GM12865 (cell line): ENCODE results near the gene VPS9D1.
A peak's percentile ranks its signal among the peaks of the same experiment; 100 is the strongest.

Source experiments
- DNase-seq: peaks from one replicate; pipeline ENCODE4 v3.0.0; 2010; ENCODE audit warnings: low read depth
- H3K4me3 ChIP-seq: 2 replicates; pipeline ENCODE4 v1.5.1; 2011; ENCODE audit warnings: mild to moderate bottlenecking, low read depth, low read length, control low read depth
- TF ChIP-seq, protein P1 (sequence below): IDR thresholded peaks from 2 replicates; pipeline ENCODE4 v1.5.1; 2011; ENCODE audit warnings: low read length, control low read depth, low read depth, inconsistent platforms; ENCODE audit not compliant: insufficient read depth; ENCODE audit errors: missing control alignments

VPS9D1 gene

DNA sequence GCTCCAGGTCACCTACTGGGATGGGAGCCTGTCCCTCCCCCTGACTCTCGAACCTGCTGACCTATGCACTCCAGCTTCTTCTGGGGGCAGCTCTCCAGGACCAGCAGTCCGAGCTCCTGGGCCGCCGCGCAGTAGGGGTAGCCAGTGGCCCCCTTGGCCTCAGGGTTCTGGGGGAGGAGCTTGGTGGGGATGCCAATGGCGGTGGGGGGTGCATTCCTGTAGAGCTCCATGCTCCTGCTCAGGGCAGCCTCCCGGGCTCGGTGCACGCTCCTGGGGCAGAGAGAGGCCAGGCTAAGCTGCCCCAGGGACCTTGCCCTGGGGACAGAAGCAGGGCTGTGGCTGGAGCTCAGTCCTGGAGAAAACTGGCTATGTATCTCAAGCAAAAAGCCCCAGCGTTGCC is 11.5 kb downstream of the VPS9D1 start:
- TF ChIP-seq, protein P1, sequence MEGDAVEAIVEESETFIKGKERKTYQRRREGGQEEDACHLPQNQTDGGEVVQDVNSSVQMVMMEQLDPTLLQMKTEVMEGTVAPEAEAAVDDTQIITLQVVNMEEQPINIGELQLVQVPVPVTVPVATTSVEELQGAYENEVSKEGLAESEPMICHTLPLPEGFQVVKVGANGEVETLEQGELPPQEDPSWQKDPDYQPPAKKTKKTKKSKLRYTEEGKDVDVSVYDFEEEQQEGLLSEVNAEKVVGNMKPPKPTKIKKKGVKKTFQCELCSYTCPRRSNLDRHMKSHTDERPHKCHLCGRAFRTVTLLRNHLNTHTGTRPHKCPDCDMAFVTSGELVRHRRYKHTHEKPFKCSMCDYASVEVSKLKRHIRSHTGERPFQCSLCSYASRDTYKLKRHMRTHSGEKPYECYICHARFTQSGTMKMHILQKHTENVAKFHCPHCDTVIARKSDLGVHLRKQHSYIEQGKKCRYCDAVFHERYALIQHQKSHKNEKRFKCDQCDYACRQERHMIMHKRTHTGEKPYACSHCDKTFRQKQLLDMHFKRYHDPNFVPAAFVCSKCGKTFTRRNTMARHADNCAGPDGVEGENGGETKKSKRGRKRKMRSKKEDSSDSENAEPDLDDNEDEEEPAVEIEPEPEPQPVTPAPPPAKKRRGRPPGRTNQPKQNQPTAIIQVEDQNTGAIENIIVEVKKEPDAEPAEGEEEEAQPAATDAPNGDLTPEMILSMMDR = no peak
- DNase-seq = no peak
- H3K4me3 ChIP-seq = no peak overlapping the region

DNA sequence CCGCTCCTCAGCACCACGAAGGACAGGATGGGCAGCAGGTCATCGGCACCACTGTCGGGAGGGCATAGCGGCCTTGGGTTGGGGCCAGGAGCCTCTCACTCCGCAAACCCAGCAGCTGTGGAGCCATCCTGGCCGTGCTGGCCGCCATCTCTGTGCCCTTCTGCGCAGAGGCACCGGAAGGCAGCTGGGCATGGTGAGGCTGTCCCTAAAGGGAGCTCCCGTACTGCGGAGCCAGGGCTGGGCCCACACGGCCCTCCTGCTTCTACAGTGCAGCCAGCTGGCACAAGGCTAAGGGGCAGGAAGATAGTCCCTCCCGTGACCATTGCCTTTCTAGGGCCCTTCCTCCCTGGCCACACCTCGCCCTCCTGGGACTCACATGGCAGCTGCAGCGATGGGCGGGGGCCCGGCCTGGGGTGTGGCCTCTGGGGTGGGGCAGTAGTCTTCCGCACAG is 12.2 kb downstream of the VPS9D1 start:
- H3K4me3 ChIP-seq = no peak overlapping the region
- TF ChIP-seq, protein P1 = no peak
- no peak for DNase-seq

DNA sequence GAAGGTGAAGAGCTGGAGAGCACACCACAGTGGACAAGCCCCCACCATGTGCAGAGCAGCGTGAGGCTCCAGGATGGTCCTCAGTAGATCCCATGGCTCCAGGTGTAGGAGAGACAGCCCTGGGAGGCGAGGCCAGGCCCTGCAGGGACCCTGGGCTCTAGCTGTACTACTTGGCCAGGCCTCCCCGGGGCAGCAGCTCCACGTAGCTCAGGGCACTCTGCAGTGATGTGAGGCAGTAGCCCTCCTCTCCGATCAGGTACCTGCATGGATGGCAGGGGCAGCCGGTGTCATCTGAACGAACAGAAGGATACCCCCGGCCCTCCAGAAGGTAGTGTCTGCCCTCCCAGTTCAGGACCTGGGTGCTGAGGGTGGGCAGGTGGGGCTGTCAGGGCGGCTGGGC is 13.0 kb downstream of the VPS9D1 start:
- peak; percentile 9 for DNase-seq

DNA sequence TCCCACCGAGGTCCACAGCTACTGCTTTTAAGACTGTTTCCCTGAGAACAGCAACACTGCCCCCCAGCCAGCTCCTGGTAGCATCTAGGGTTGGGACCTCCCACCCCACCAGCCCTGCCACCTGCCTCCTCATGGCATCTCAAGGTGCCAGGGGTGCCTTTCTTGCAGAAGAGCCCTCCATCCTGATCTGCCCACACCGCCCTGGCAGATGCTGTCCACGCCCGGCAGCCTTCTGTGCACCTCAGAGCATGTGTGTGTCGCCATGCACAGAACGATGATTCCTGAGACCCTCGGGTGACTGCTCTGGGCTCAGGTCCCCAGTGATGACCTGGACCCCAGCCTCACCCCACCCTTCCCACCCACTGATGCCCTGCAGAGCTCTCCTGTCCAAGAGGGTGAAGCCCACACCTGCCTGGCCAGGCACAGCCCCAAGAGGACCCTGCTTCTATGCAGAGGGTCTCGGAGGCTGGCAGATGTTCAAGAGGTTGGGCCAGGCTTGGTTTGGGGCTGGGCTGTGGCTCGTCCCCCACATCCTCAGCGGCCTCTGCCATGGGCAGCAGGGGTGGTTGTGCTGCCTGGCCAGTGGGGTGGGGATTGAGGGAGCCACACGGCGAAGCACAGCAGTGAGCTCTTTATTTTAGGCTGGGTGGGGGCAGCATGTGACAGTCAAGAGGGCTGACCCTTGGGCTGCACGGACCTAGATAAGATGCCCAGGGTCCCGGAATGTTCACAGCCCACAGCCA is 14.0 kb downstream of the VPS9D1 start:
- no peak overlapping the region for H3K4me3 ChIP-seq
- TF ChIP-seq, protein P1 = no peak
- DNase-seq = peak; percentile 2

More for the DNA sequence above, 13.0 kb downstream of the VPS9D1 start:
- no peak overlapping the region for H3K4me3 ChIP-seq
- TF ChIP-seq, protein P1 = no peak

DNA sequence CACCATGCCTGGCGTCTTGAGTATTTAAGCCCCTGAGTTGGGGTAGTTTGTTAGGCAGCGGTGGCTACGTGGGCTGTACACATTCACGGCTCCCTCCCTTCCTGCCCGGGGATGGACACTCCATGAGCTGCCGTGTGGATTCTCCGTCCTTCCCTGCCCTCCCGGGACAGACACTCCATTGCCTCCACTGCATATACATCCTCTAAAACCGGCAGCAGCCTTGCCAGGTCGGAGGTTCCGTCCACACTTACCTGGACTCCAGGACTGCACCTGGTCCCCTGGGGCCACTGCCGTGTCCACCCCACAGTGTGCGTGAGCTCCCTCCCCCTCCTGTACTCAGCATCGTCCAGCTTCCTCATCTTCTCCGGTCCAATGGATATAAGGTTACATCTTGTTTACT is 15.7 kb downstream of the VPS9D1 start:
- TF ChIP-seq, protein P1 = no peak
- no peak overlapping the region for H3K4me3 ChIP-seq
- DNase-seq = no peak

DNA sequence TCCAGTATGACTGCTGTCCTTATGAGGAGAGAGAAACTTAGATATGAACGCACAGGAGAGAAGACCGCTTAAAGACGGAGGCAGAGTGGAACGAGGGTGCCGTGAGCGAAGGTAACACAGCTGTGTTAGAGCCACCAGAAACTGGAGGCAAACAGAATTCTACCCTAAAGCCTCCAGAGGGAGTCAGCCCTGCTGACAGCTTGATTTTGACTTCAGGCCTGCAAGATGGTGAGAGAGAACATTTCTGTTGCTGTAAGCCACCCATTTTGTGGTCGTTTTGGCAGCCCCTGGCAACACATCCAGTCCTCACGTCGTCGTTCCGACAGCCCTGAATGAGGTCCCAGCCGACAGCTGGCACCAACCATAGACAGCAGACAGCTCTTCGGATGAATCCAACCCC is 16.4 kb downstream of the VPS9D1 start:
- TF ChIP-seq, protein P1 = no peak
- no peak overlapping the region for H3K4me3 ChIP-seq
- peak; percentile 9 for DNase-seq
